ENCODE results near the gene NR3C1.
"Not testable (repeated sequence)": the region's sequence is repeated elsewhere in the genome, so short reads cannot be mapped to it uniquely, and the experiment has no call there.

The NR3C1 gene

DNA sequence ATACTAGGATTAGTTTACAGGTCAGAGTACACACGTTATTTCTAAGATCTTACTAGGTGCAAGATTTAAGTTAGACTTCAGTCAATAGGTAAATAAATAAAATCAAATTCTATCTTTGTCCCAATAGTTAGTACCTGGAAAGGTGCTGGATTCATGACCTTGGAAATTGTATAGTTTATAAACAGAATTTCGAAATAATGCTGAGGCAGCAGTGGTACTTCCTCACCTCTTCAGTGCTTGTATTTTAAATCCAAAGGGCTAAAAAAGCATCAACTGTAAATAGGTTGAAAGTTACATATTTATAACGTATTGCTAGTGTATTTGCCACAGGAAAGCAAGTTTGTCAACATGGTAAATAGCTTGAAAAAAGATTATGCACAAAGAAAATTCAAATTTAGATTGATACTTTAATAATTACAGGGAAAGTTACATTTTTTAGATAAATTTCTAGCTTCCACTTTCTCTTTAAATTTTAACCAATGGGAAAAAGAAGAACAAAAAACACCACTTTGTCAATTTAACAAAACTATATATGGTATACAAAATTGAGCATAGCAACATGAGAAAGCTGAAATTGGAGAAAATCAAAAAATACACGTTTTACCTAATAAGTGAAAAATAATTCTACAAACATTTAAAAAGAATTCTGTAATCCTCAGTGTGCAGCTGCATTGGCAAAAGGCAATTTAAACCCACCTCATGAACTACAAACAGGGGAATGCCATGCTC is 46.5 kb downstream of the NR3C1 start:
- no peak for DNase-seq

- DNase-seq: peak; percentile 94
Measured at GRCh38 chr5:143355710-143356109, 47.8 kb downstream of the NR3C1 start.

DNA sequence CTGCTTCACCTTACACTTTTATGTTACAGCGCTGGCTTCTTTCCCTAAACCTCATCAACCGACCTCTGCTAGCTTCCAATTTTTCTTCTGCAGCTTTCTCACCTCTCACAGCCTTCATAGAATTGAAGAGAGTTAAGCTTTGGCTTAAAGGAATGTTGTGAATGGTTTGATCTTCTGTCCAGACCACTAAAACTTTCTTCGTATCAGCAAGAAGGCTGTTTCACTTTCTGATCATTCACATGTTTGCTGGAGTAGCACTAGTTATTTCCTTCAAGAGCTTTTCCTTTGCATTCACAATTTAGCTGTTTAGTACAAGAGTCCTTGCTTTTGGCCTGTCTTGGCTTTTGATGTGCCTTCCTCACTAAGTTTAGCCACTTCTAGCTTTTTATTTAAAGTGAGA is 49.5 kb downstream of the NR3C1 start:
- DNase-seq: no peak

- DNase-seq: no peak
Measured at GRCh38 chr5:143352691-143353090, 50.8 kb downstream of the NR3C1 start.

GRCh38 chr5:143350751-143351602 is 52.5 kb downstream of the NR3C1 start:
- DNase-seq: no peak

GRCh38 chr5:143350341-143350740 is 53.1 kb downstream of the NR3C1 start:
- DNase-seq: no peak

DNA sequence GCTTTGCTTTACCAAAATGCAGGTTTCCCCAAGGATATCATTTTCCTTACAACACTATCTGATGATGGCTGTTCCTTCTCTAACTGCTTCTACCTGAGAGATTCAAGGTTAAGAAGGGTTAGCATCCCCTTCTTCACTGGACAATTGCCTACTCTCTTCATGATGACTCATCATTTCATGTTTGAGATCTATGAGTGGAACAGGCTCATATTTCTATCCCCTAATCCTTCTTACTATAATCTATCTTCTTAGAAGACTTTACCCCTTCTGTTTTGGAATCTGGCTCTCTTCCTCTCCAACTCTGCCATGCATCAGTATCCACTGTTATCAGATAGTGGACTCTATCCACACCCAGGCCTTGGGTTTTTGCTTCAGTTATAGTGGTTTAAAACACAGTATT is 54.3 kb downstream of the NR3C1 start:
- no peak for DNase-seq

GRCh38 chr5:143347698-143348344 is 55.7 kb downstream of the NR3C1 start:
- DNase-seq: no peak

DNA sequence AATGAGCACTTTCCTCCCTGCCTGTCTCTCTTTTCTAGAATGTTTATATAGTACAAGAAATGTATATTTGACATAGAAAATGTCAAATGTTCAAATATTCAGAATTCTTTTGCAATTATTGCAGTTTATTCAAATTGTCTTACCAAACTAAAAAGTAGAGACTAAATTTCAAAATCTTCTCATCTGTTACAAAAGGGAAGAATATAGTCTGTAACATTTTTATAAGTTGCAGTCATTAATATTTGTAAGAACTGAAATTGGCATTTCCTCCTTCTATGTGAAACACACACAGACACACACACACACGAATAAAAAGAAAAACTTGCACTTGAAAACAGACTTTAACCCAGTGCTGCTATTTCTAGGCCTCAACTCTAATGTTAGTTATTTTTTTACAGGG is 56.4 kb downstream of the NR3C1 start:
- no peak for DNase-seq

GRCh38 chr5:143345671-143346440 is 57.6 kb downstream of the NR3C1 start:
- DNase-seq: no peak

DNA sequence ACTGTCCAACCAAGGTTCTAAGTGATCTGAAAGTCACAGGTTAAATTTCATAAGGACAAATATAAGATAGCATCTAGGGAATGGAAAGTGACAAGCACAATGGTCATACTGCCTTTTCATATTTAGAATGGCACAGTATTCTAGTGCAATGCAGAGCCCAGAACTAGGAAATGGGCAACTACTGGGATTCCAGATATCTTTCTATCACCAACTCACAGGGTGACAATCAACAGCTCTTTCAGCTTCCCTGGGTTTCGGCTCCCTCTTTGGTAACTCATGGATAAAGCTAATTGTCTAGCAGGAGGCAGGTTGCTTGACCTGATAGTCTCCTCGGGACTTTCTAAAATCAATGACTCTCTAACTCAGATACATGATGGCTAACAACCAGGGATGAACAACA is 60.4 kb downstream of the NR3C1 start:
- no peak for DNase-seq

DNA sequence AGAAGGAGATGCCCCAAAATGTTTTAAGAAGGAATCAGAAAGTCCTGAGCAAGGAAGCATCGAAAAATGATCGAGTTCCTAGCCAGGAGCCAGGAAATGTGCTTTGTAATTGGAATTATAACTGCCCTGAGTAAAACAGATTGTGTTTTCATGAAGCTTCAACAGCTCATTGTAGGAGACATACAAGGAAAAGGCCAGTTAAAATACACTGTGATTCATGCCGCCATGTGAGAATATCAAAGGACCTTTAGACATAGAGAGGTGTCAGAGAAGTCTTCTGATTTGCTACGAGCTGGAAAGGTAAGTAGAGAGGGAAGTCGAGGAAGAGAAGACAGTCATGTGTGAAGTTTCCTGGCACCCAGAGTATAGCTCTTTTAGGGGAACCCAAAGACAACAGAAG is 60.9 kb downstream of the NR3C1 start:
- DNase-seq: no peak

GRCh38 chr5:143341807-143342570 is 61.5 kb downstream of the NR3C1 start:
- peak; percentile 22 for DNase-seq

GRCh38 chr5:143340891-143341685 is 62.4 kb downstream of the NR3C1 start:
- no peak for DNase-seq

- peak; percentile 64 for DNase-seq
Measured at GRCh38 chr5:143338658-143339366, 64.7 kb downstream of the NR3C1 start.

- peak; percentile 75 for DNase-seq
Measured at GRCh38 chr5:143337946-143338345, 65.5 kb downstream of the NR3C1 start.

DNA sequence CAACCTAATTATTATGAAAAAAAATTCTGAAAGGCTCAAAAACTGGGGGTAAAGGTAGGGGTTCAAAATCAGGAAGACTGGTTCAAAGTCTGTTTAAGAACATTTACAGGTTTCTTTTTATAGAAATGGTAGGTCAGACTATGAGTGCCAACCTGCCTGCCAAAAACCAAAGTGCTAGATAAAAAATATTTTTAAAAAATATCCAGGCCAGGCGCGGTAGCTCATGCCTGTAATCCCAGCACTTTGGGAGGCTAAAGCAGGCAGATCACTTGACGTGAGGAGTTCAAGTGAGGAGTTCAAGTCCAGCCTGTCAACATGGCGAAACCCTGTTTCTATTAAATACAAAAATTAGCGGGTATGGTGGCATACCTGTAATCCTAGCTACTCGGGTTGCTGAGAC is 67.0 kb downstream of the NR3C1 start:
- DNase-seq: no peak

DNA sequence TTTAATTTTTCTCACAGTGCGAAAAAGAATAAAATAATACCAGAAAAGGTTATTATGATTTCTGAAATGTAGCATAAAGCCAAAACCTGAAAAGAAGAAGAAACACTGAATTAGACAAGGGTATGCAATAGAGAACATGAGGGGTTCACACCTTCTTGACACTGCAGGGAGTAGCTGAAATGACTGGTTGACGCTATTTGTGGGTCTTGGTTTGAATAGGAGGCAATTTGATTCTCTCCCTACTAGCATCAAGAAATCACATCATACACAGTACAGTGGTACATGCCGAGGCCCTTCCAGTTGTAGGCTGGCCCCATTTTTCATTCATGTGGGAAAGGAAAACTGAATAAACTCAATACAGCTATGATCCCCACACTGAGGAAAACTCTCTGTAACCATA is 68.6 kb downstream of the NR3C1 start:
- DNase-seq: no peak

DNA sequence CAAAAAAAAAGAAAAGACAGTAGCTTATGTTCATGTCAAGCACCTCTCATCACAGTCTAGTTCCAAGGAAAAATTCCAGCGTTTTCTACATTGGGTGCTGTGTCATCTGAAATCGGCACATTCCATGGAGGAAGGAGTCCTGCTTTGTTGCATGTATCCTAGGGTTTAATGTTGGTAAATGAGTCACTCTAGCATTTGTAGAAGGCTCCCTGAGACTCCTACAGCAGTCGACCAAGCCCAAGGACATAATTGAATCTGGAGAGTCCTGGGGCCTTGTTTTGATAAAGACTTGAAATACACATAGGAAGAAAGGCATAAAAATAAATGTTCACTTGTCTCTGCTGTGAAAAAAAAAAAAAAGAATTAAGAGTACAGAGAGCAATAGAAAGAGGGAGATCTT is 69.1 kb downstream of the NR3C1 start:
- not testable (repeated sequence) for DNase-seq

DNA sequence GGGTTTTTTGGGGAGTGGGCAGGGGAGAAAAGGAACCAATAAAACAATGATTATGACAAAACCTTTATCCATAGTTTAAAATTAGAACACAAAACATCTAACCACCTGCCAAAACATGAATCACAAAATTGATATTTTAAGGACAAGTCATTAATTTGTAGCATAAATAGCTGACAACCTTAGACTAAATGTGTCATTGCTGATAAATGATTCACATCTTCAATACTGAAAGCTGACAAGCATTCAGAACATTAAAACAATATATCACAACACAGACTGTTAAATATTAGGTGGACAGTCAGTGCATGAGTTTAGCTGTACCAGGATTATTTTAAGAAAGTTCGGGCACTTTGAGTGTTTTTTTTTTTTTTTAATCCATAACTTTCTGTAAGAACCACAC is 71.5 kb downstream of the NR3C1 start:
- DNase-seq: no peak

DNA sequence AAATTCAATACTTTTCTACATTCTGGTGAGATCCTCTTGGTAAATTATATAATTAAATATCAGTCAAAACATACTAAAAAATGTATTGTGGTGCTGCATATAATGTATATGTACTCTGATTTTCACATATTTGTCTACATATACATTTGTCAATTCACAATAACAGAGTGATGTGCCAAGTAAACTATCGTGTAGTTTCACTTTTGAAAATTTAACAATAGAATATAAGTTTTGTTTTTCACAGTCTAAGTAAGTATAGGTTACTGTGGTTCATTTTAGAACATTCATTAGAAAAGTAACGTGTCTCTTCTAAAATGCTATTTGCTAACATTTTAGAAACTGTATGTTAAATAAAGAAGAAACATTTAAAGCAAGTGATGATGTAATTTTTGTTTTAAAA is 73.6 kb downstream of the NR3C1 start:
- no peak for DNase-seq

Data from NCI-H69 (cell line).